ENCODE data around the gene LHFPL3.

GRCh38 chr7:104412911-104413310 is 84.5 kb downstream of the LHFPL3 start:
- TF ChIP-seq EZH2 (IDR thresholded peaks at IDR 0.05; ENCODE audit: low read length, missing control alignments) = no peak
- no peak for TF ChIP-seq CTCF (conservative IDR thresholded peaks at IDR 0.05 in 1 of 2, IDR thresholded peaks at IDR 0.05 in 1 of 2; ENCODE audit: low read depth in 1 of 2, low read length in 2 of 2)

Measured in fibroblast of lung (primary cell).